ENCODE data around the gene RGS5.

The RGS5 gene

DNA sequence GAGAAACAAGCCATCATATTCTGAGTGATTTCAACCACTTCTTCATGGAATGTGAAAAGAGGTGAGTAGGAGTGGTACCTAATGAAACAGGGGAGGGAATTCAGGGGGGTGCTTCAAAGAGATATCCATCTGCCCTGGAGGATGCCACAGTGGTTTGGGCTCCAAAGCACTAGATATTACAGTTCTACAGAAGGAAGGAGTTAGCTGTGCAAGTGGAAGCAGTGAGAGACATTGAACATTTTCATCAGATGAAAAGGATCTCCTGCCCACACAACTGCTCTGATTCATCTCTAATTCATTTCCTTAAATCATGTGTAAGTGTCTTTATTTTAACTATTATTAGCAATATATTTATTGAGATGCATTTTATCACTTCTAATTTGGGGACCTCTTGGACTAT, 2.8 kb upstream of the RGS5 start:
- no peaks in the 10 kb centered on the region for H3K36me3 ChIP-seq
- H3K27me3 ChIP-seq: peaks cover under 1% of the 10 kb centered on the region
- no peak overlapping the region for H3K27ac ChIP-seq
- TF ChIP-seq, protein P1, sequence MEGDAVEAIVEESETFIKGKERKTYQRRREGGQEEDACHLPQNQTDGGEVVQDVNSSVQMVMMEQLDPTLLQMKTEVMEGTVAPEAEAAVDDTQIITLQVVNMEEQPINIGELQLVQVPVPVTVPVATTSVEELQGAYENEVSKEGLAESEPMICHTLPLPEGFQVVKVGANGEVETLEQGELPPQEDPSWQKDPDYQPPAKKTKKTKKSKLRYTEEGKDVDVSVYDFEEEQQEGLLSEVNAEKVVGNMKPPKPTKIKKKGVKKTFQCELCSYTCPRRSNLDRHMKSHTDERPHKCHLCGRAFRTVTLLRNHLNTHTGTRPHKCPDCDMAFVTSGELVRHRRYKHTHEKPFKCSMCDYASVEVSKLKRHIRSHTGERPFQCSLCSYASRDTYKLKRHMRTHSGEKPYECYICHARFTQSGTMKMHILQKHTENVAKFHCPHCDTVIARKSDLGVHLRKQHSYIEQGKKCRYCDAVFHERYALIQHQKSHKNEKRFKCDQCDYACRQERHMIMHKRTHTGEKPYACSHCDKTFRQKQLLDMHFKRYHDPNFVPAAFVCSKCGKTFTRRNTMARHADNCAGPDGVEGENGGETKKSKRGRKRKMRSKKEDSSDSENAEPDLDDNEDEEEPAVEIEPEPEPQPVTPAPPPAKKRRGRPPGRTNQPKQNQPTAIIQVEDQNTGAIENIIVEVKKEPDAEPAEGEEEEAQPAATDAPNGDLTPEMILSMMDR (IDR thresholded peaks at IDR 0.05): no peak
- H3K4me3 ChIP-seq (ENCODE audit: low read depth in 1 of 2, low read length in 1 of 2): no peak overlapping the region
- H3K9me3 ChIP-seq: no peaks in the 10 kb centered on the region
- H3K4me1 ChIP-seq (ENCODE audit: control insufficient read depth in 1 of 2, insufficient read depth in 1 of 2, low read depth in 1 of 2, low read length in 1 of 2): no peaks in the 10 kb centered on the region

GRCh38 chr1:163203561-163203960, 845 bp upstream of the RGS5 start:
- no peaks in the 10 kb centered on the region for H3K4me1 ChIP-seq (ENCODE audit: control insufficient read depth in 1 of 2, insufficient read depth in 1 of 2, low read depth in 1 of 2, low read length in 1 of 2)
- H3K9me3 ChIP-seq: no peaks in the 10 kb centered on the region
- no peak overlapping the region for H3K4me3 ChIP-seq (ENCODE audit: low read depth in 1 of 2, low read length in 1 of 2)
- H3K27ac ChIP-seq: no peak overlapping the region
- no peaks in the 10 kb centered on the region for H3K36me3 ChIP-seq
- no peaks in the 10 kb centered on the region for H3K27me3 ChIP-seq
- TF ChIP-seq, protein P1 (IDR thresholded peaks at IDR 0.05): no peak

- no peaks in the 10 kb centered on the region for H3K9me3 ChIP-seq
- H3K27ac ChIP-seq: no peak overlapping the region
- H3K4me3 ChIP-seq (ENCODE audit: low read depth in 1 of 2, low read length in 1 of 2): no peak overlapping the region
- no peaks in the 10 kb centered on the region for H3K36me3 ChIP-seq
- peaks cover 3% of the 10 kb centered on the region for H3K27me3 ChIP-seq
- TF ChIP-seq, protein P1 (IDR thresholded peaks at IDR 0.05): no peak
- no peaks in the 10 kb centered on the region for H3K4me1 ChIP-seq (ENCODE audit: control insufficient read depth in 1 of 2, insufficient read depth in 1 of 2, low read depth in 1 of 2, low read length in 1 of 2)
Observed at GRCh38 chr1:163201906-163202305, 810 bp downstream of the RGS5 start.

- TF ChIP-seq, protein P1 (IDR thresholded peaks at IDR 0.05): no peak
- H3K4me1 ChIP-seq (ENCODE audit: control insufficient read depth in 1 of 2, insufficient read depth in 1 of 2, low read depth in 1 of 2, low read length in 1 of 2): no peaks in the 10 kb centered on the region
Observed at GRCh38 chr1:163197022-163197421, 5.7 kb downstream of the RGS5 start.

DNA sequence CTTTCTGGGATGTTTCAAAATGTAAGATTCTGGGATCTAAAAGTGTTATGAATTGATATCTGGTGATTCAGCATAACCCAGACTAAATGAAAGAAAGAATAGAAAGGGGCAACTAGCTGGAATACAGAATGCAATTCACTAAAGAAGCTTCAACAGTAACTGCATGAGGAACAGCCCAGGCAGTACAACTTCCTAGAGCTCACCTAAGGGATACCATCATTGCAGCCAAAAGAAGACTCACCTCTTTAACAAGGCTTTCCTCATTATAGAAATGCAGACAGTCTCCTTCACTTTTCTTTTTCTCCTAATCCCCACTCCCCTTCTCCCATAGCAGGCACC, 6.3 kb downstream of the RGS5 start:
- Histone ChIP-seq H3K27ac (no peak overlapping the region), H3K36me3 (no peaks in the 10 kb centered on the region), H3K4me1 (ENCODE audit: control insufficient read depth in 1 of 2, insufficient read depth in 1 of 2, low read depth in 1 of 2, low read length in 1 of 2) (no peaks in the 10 kb centered on the region), H3K4me3 (ENCODE audit: low read depth in 1 of 2, low read length in 1 of 2) (no peak overlapping the region), H3K27me3 (peaks cover 8% of the 10 kb centered on the region), H3K9me3 (no peaks in the 10 kb centered on the region)
- TF ChIP-seq, protein P1 (IDR thresholded peaks at IDR 0.05): no peak

More at GRCh38 chr1:163197022-163197421, 5.7 kb downstream of the RGS5 start:
- no peak overlapping the region for H3K4me3 ChIP-seq (ENCODE audit: low read depth in 1 of 2, low read length in 1 of 2)
- H3K9me3 ChIP-seq: no peaks in the 10 kb centered on the region
- H3K36me3 ChIP-seq: no peaks in the 10 kb centered on the region
- no peak overlapping the region for H3K27ac ChIP-seq
- peaks cover 8% of the 10 kb centered on the region for H3K27me3 ChIP-seq
